Lower leg skin (tissue), 3 donors: ENCODE measurements around the gene LRP5.

Source experiments
- CTCF ChIP-seq, 3 donors: fragments of 450-650 bp; IDR thresholded peaks; one replicate each; pipeline ENCODE4 v1.5.1; 2016; ENCODE audit warnings: antibody characterized with exemption in 3 of 3, mild to moderate bottlenecking in 3 of 3, moderate library complexity in 2 of 3
- POLR2A ChIP-seq, 2 donors: fragments of 450-650 bp; IDR thresholded peaks; one replicate each; pipeline ENCODE4 v1.6.1; 2016 to 2017; ENCODE audit warnings: antibody characterized with exemption in 2 of 2, mild to moderate bottlenecking in 1 of 2, moderate library complexity in 1 of 2

- TF ChIP-seq POLR2A (IDR thresholded peaks at IDR 0.05) (no peak), CTCF (IDR thresholded peaks at IDR 0.05) (no peak)
These were observed 183.5 kb downstream of the LRP5 start for GRCh38 chr11:68495872-68496271.
